GM18511 (cell line): ENCODE data around the gene HAO1.
"Not testable (repeated sequence)": the region's sequence is repeated elsewhere in the genome, so short reads cannot be mapped to it uniquely, and the experiment has no call there.

Source experiments
- ATAC-seq: cut with Tn5 transposase; IDR thresholded peaks from one replicate; pipeline ENCODE4 v1.9.1; 2021; ENCODE audit warnings: mild to moderate bottlenecking, moderate library complexity; ENCODE audit not compliant: unreplicated experiment

The HAO1 gene

DNA sequence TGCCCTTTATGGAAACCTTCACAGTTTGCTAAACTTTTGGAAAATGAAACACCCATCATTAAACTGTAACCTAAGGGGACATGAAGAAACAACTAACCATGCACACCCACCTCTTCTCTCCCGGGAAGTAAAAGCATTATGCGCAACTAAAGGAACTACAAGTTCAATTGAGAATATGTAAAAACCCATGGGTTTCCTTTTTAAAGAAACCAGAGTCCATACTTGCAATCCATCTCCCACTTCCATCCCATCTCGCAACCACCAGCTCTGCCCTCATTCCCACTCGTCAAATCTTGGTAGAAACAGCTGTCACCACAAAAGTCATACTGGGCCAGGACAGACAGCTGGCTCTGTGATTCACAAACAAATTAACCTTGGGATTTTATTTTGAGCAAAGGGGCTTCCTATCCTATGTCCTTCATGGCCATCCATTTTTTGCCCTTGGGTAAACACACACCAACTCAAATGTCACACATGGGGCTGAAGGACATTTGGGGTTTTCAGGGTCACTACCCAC is 81.5 kb downstream of the HAO1 start:
- ATAC-seq, result no peak

- no peak for ATAC-seq
Observed at GRCh38 chr20:7856756-7857155, 83.5 kb downstream of the HAO1 start.

- no peak for ATAC-seq
Observed at GRCh38 chr20:7855545-7855944, 84.7 kb downstream of the HAO1 start.

- ATAC-seq, result no peak
Observed at GRCh38 chr20:7853493-7853892, 86.8 kb downstream of the HAO1 start.

- ATAC-seq, result no peak
Observed at GRCh38 chr20:7850775-7851490, 89.3 kb downstream of the HAO1 start.

GRCh38 chr20:7849675-7850074 is 90.6 kb downstream of the HAO1 start:
- no peak for ATAC-seq

GRCh38 chr20:7848351-7848750 is 91.9 kb downstream of the HAO1 start:
- ATAC-seq, result no peak

DNA sequence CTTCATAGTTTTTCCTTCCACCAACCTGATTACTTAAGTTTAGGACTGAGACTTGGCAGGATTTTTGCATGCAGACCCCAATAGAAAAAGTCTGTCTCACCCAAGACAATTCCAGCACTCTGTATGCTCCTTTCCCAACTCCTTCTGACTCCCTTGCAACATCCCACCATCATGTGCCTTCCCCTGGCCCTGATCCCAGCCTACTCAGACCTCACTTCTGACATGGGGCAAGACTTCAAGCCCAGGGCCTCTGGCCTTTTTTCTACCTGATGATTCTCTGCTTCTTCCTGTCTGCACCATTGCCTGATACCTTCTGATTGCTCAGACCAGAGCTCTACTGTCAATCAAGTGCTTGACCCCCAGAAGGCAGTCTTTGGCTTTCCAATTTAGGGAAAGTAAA is 96.6 kb downstream of the HAO1 start:
- no peak for ATAC-seq

- ATAC-seq, result no peak
Observed at GRCh38 chr20:7841971-7842310, 98.3 kb downstream of the HAO1 start.

- no peak for ATAC-seq
Observed at GRCh38 chr20:7841291-7841970, 98.8 kb downstream of the HAO1 start.

DNA sequence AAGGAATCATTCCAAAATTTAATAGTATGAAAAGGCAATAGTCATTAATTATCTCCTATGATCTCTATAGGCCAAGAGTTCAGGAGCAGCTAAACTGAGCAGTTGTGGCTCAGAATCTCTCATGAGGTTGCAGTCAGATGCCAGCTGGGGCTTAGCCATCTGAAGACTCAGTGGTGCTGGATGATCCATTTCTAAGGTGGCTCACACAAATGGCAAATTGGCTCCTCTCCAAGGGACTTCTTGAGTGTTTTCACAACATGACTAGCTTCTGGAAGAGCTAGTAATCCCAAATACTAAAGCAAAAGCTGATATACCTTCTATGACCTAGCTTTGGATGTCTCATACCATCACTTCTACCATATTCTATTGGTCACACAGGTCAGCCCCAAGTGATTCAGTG is 104.2 kb downstream of the HAO1 start:
- ATAC-seq, result no peak

DNA sequence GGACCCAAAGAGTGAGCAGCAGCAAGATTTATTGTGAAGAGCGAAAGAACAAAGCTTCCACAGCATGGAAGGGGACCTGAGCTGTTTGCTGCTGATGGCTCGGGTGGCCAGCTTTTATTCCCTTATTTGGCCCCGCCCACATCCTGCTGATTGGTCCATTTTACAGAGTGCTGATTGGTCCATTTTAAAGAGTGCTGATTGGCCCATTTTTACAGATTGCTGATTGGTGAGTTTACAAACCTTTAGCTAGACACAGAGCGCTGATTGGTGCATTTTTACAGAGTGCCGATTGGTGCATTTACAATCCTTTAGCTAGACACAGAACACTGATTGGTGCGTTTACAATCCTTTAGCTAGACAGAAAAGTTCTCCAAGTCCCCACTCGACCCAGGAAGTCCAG is 105.8 kb downstream of the HAO1 start:
- ATAC-seq, result not testable (repeated sequence)
